Measurements from ENCODE around the gene PXDN. TPM values are rescaled to one million over a fixed set of nuclear protein-coding genes. Genes with fewer than 3 reads are reported as not detected.
"Not testable (repeated sequence)": the region's sequence is repeated elsewhere in the genome, so short reads cannot be mapped to it uniquely, and the experiment has no call there.

Gene PXDN
- total RNA-seq, 1 donor: 137 TPM

GRCh38 chr2:1781291-1782080 lies 37.2 kb upstream of the PXDN start:
- DNase-seq (ENCODE audit: low read depth): no peak
- H3K4me3 ChIP-seq (ENCODE audit: low read depth, low read length): no peak overlapping the region
- TF ChIP-seq CTCF (IDR thresholded peaks at IDR 0.05; ENCODE audit: insufficient read depth, low read length): no peak

GRCh38 chr2:1780693-1781092 lies 36.4 kb upstream of the PXDN start:
- no peak for TF ChIP-seq CTCF (IDR thresholded peaks at IDR 0.05; ENCODE audit: insufficient read depth, low read length)
- no peak for DNase-seq (ENCODE audit: low read depth)
- no peak overlapping the region for H3K4me3 ChIP-seq (ENCODE audit: low read depth, low read length)

GRCh38 chr2:1780054-1780453 lies 35.7 kb upstream of the PXDN start:
- DNase-seq (ENCODE audit: low read depth); H3K4me3 ChIP-seq (ENCODE audit: low read depth, low read length): not testable (repeated sequence)

DNA sequence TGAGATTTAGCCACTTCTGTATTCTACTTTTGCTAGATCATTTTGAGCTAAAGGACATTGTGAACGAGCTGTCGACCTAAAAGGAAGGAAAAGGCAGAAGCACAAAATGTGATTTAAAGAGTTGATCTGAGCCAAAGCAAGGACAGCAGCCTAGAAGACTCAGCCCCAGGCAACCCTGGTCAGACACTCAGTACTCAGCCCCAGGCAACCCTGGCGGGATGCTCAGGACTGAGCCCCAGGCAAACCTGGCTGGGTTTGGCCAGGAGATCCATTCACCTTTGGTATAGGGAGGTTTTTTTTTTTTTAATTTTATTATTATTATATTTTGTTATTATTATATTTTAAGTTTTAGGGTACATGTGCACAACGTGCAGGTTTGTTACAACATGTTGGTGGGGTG lies 34.3 kb upstream of the PXDN start:
- no peak overlapping the region for H3K4me3 ChIP-seq (ENCODE audit: low read depth, low read length)
- no peak for TF ChIP-seq CTCF (IDR thresholded peaks at IDR 0.05; ENCODE audit: insufficient read depth, low read length)
- no peak for DNase-seq (ENCODE audit: low read depth)

GRCh38 chr2:1777781-1778180 lies 33.5 kb upstream of the PXDN start:
- DNase-seq (ENCODE audit: low read depth): no peak
- no peak overlapping the region for H3K4me3 ChIP-seq (ENCODE audit: low read depth, low read length)
- no peak for TF ChIP-seq CTCF (IDR thresholded peaks at IDR 0.05; ENCODE audit: insufficient read depth, low read length)

DNA sequence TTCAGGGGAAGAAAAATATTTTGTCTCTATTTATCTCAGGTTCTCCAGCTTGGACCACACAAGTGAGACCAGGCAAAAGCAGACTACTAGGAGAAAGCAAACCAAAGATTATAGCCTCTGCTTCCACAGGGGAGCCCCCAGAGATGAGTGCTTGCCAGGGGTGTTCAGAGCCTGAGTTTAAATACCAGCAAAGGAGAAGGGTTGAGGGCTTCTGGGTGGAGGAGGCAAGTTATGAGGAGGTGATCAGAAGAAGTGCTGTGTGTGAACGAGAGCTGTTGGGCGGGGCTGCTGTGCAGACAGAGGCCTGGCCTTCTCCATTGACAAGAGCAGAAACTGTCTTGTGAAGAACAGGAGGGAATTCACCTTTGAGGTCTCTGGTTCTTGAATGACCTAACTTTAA lies 32.8 kb upstream of the PXDN start:
- DNase-seq (ENCODE audit: low read depth): no peak
- no peak for TF ChIP-seq CTCF (IDR thresholded peaks at IDR 0.05; ENCODE audit: insufficient read depth, low read length)
- H3K4me3 ChIP-seq (ENCODE audit: low read depth, low read length): no peak overlapping the region

DNA sequence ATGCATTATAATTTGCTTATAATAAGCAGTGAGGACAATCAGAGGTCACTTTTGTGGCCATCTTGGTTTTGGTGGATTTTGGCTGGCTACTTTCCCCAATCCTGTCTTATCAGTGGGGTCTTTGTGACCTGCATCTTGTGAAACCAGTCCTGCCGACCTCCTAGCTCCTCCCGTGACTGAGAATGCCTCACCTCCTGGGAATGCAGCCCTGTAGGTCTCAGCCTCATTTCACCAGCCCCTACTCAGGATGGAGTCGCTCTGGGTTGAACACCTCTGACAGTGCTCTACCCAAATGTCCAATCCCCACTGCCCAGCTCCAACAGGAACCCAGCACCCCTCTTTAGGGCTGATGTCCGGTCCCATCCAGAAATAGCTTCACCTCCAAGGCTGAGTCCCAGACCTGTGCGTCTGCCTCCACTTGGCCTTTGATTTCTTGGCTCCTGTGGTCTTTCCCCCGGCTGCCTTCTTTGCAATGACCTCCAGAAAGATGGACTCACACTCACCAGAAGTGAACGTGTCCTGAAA lies 31.3 kb upstream of the PXDN start:
- DNase-seq (ENCODE audit: low read depth): no peak

More for the DNA sequence above, 31.3 kb upstream of the PXDN start:
- no peak overlapping the region for H3K4me3 ChIP-seq (ENCODE audit: low read depth, low read length)
- TF ChIP-seq CTCF (IDR thresholded peaks at IDR 0.05; ENCODE audit: insufficient read depth, low read length): no peak

All from fibroblast of the aortic adventitia (primary cell).